Effector memory CD4-positive, alpha-beta T cell (primary cell): ENCODE results near the gene TUBA3C.

Experiments
- DNase-seq, 3 donors: peaks; one replicate each; pipeline ENCODE4 v3.0.0-alpha.2; 2020
- H3K27ac ChIP-seq: 2 replicates; pipeline ENCODE4 v1.7.0; 2013; ENCODE audit warnings: mild to moderate bottlenecking, low read length, moderate library complexity; ENCODE audit not compliant: insufficient read depth, poor library complexity, severe bottlenecking
- H3K27me3 ChIP-seq: replicated peaks from 2 replicates; pipeline ENCODE4 v1.7.0; 2013; ENCODE audit warnings: mild to moderate bottlenecking, low read length; ENCODE audit not compliant: insufficient read depth, control insufficient read depth, poor library complexity, severe bottlenecking
- H3K36me3 ChIP-seq: 2 replicates; pipeline ENCODE4 v1.7.0; 2013; ENCODE audit warnings: mild to moderate bottlenecking, low read length, moderate library complexity; ENCODE audit not compliant: control insufficient read depth, insufficient read depth
- H3K4me1 ChIP-seq: 2 replicates; pipeline ENCODE4 v1.7.0; 2013; ENCODE audit warnings: low read length, mild to moderate bottlenecking; ENCODE audit not compliant: control insufficient read depth, insufficient read depth, poor library complexity, severe bottlenecking
- H3K4me3 ChIP-seq: 2 replicates; pipeline ENCODE4 v1.7.0; 2013; ENCODE audit warnings: low read length, low read depth, mild to moderate bottlenecking; ENCODE audit not compliant: insufficient read depth, poor library complexity, severe bottlenecking
- H3K9me3 ChIP-seq: 2 replicates; pipeline ENCODE4 v1.7.0; 2013; ENCODE audit warnings: mild to moderate bottlenecking, low read length, moderate library complexity; ENCODE audit not compliant: control insufficient read depth

Gene TUBA3C

GRCh38 chr13:19154843-19155242 lies 26.8 kb downstream of the TUBA3C start:
- no peak for DNase-seq
- Histone ChIP-seq H3K27ac (no peak overlapping the region), H3K4me1 (no peaks in the 10 kb centered on the region), H3K36me3 (no peaks in the 10 kb centered on the region), H3K9me3 (no peaks in the 10 kb centered on the region), H3K4me3 (no peak overlapping the region), H3K27me3 (no peaks in the 10 kb centered on the region)

DNA sequence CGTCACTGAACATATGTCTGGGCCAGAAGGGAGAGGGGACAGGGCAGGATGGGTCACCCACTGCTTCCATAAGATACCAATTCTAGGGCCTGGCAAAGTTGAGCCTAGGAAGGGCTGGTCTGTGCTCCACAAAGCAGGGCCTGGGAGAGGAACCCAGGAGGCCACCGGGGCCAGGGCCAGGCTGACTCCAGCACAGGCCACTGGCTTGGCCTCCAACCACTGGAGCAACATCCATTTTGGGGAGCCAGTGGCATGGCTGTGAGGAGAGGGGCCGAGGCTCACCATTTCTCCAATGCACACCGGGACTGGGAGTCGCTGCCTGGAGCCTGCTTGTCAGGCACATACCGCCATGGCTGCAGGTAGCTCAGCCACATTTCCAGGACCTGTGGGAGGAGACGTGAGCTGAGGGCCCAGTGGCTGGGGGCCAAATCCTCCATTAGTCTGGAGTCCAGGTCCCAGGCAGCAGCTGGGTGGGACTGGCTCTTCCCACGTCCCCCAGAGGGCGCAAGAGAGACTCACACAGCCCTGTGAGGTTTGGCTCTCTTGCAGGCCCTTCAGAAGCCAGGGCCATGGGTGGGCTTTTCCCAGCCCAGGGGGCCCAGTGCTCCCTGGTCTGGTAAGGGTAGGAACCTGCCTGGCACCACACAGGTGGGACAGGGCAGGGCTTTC lies 27.7 kb downstream of the TUBA3C start:
- no peak for DNase-seq
- Histone ChIP-seq H3K4me3 (no peak overlapping the region), H3K27me3 (no peaks in the 10 kb centered on the region), H3K36me3 (no peaks in the 10 kb centered on the region), H3K4me1 (no peaks in the 10 kb centered on the region), H3K27ac (no peak overlapping the region), H3K9me3 (no peaks in the 10 kb centered on the region)

- no peak overlapping the region for H3K27ac ChIP-seq
- no peaks in the 10 kb centered on the region for H3K36me3 ChIP-seq
- H3K4me3 ChIP-seq: no peak overlapping the region
- H3K27me3 ChIP-seq: no peaks in the 10 kb centered on the region
- DNase-seq: no peak
- no peaks in the 10 kb centered on the region for H3K4me1 ChIP-seq
- H3K9me3 ChIP-seq: no peaks in the 10 kb centered on the region
Observed at GRCh38 chr13:19152403-19152802, 29.2 kb downstream of the TUBA3C start.

DNA sequence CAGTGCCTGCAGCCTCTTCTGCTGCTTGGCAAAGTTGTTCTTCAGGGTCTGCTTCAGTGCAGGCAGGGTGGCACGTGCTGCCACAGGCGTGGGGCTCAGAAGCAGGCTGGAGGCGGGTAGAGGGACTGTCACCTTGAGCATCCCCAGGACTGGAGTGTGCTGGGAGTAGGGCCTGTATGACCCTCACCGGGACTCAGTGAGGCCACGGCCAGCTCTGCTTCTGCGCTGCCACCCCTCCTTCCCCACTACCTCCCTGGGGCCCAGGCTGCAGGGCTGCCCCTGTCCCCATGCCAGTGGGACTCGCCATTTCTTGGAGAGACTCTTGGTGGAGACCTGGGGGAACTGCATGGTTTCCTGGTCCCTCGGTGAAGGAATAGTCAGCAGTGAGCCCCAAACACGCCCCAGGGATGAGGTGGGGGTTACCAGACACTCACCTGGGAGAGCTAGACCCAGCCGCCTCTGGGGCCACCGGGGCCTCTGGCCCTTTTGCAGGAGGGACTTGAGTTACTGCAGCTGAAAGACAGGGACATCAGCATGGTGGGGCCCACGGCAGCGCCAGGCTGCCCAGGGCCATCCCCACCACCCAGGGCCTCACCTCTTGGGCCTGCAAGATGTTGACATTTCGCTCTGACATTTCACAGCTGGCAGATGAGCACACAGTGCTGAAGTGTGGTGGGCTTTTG lies 29.9 kb downstream of the TUBA3C start:
- no peaks in the 10 kb centered on the region for H3K27me3 ChIP-seq
- no peak overlapping the region for H3K4me3 ChIP-seq
- no peaks in the 10 kb centered on the region for H3K36me3 ChIP-seq
- no peak overlapping the region for H3K27ac ChIP-seq
- DNase-seq: no peak
- no peaks in the 10 kb centered on the region for H3K4me1 ChIP-seq
- no peaks in the 10 kb centered on the region for H3K9me3 ChIP-seq

- Histone ChIP-seq H3K27ac (no peak overlapping the region), H3K4me1 (no peaks in the 10 kb centered on the region), H3K36me3 (no peaks in the 10 kb centered on the region), H3K9me3 (no peaks in the 10 kb centered on the region), H3K27me3 (no peaks in the 10 kb centered on the region), H3K4me3 (no peak overlapping the region)
- DNase-seq: no peak
Observed at GRCh38 chr13:19150712-19151228, 30.9 kb downstream of the TUBA3C start.

DNA sequence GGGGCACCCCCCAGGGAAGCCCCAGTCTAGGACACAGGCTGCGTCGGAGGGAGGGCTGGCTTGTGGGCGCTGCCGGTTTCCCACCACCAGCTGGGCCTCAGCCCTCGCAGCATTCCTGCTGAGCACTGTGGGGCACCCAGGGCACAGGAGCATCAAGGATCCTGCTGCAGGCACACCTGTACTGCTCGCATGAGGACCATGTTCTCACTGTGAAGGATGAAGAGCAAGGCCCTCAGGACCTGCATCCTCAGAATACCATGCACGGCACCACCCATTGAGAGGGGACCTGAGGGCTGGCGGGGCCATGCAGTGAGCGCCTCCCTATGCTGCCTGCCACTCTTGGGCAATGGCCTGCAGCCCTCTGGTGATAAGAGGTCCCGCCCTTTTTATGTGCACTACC lies 31.4 kb downstream of the TUBA3C start:
- no peaks in the 10 kb centered on the region for H3K9me3 ChIP-seq
- DNase-seq: no peak

DNA sequence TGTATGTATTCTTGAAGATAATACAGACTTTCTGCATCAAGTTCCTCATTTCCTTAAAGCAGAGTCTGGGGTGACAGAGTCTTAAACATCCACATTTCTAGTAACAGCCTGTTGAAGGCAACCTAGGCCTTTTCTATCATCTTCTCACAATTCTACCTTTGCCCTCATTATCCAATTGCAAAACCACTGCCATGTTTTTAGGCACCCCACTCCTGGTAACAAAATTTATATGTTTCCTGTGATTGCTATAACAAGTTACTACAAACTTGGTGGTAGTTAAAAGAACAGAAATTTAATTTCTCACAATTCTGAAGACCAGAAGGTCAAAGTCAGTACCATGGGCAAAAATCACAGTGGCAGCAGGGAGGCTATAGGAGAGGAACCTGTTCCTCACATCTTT lies 33.1 kb downstream of the TUBA3C start:
- DNase-seq: no peak
- Histone ChIP-seq H3K4me1 (no peaks in the 10 kb centered on the region), H3K9me3 (no peaks in the 10 kb centered on the region), H3K27me3 (no peaks in the 10 kb centered on the region), H3K36me3 (no peaks in the 10 kb centered on the region), H3K27ac (no peak overlapping the region), H3K4me3 (no peak overlapping the region)

More for the DNA sequence above, 31.4 kb downstream of the TUBA3C start:
- Histone ChIP-seq H3K4me1 (no peaks in the 10 kb centered on the region), H3K27me3 (no peaks in the 10 kb centered on the region), H3K4me3 (no peak overlapping the region), H3K36me3 (no peaks in the 10 kb centered on the region), H3K27ac (no peak overlapping the region)
